Pons (tissue), 1 donor: ENCODE measurements around the gene KCNQ4.
A peak's percentile ranks its signal among the peaks of the same experiment; 100 is the strongest.

Source experiments
- DNase-seq: peaks from one replicate; pipeline ENCODE4 v3.0.0-alpha.2; 2016; ENCODE audit warnings: low spot score

The KCNQ4 gene

GRCh38 chr1:40755067-40755466 lies 28.5 kb upstream of the KCNQ4 start:
- DNase-seq = no peak

- DNase-seq = no peak
These were observed 27.1 kb upstream of the KCNQ4 start for GRCh38 chr1:40756523-40756922.

GRCh38 chr1:40757084-40757483 lies 26.5 kb upstream of the KCNQ4 start:
- no peak for DNase-seq

- DNase-seq = no peak
These were observed 25.6 kb upstream of the KCNQ4 start for GRCh38 chr1:40758004-40758403.

GRCh38 chr1:40758578-40759343 lies 24.8 kb upstream of the KCNQ4 start:
- no peak for DNase-seq

GRCh38 chr1:40760984-40761383 lies 22.6 kb upstream of the KCNQ4 start:
- no peak for DNase-seq

- DNase-seq = no peak
These were observed 21.3 kb upstream of the KCNQ4 start for GRCh38 chr1:40762144-40762923.

- DNase-seq = no peak
These were observed 19.6 kb upstream of the KCNQ4 start for GRCh38 chr1:40763742-40764532.

- DNase-seq = no peak
These were observed 18.6 kb upstream of the KCNQ4 start for GRCh38 chr1:40764981-40765380.

- no peak for DNase-seq
These were observed 17.6 kb upstream of the KCNQ4 start for GRCh38 chr1:40766017-40766416.

GRCh38 chr1:40766560-40766959 lies 17.0 kb upstream of the KCNQ4 start:
- no peak for DNase-seq

GRCh38 chr1:40768146-40768990 lies 15.2 kb upstream of the KCNQ4 start:
- peak; percentile 30 for DNase-seq

- peak; percentile 32 for DNase-seq
These were observed 13.8 kb upstream of the KCNQ4 start for GRCh38 chr1:40769815-40770214.

GRCh38 chr1:40770296-40771070 lies 13.1 kb upstream of the KCNQ4 start:
- DNase-seq = no peak

GRCh38 chr1:40772146-40772955 lies 11.2 kb upstream of the KCNQ4 start:
- no peak for DNase-seq

- no peak for DNase-seq
These were observed 9.8 kb upstream of the KCNQ4 start for GRCh38 chr1:40773748-40774265.

- DNase-seq = peak; percentile 15
These were observed 9.2 kb upstream of the KCNQ4 start for GRCh38 chr1:40774266-40774998.

GRCh38 chr1:40776236-40777072 lies 7.1 kb upstream of the KCNQ4 start:
- no peak for DNase-seq
